Endodermal cell (in vitro differentiated cells): Measurements from ENCODE around the gene BIRC6. TPM values are rescaled to one million over a fixed set of nuclear protein-coding genes. Genes with fewer than 3 reads are reported as not detected.
"Not testable (repeated sequence)": the region's sequence is repeated elsewhere in the genome, so short reads cannot be mapped to it uniquely, and the experiment has no call there.

Source experiments
- DNase-seq: peaks from one replicate; pipeline ENCODE4 v3.0.0-alpha.2; 2017
- H3K27ac ChIP-seq: 2 replicates; pipeline ENCODE4 v1.5.1; 2013; ENCODE audit warnings: mild to moderate bottlenecking, low read depth, low read length, moderate library complexity
- H3K27me3 ChIP-seq: 2 replicates; pipeline ENCODE4 v1.6.1; 2013; ENCODE audit warnings: mild to moderate bottlenecking, low read length, moderate library complexity; ENCODE audit not compliant: insufficient read depth, control insufficient read depth, poor library complexity, severe bottlenecking
- H3K36me3 ChIP-seq: 2 replicates; pipeline ENCODE4 v1.7.0; 2013; ENCODE audit warnings: mild to moderate bottlenecking, low read length, moderate library complexity; ENCODE audit not compliant: control insufficient read depth, insufficient read depth
- H3K4me1 ChIP-seq: one replicate; pipeline ENCODE4 v1.7.0; 2013; ENCODE audit warnings: low read length; ENCODE audit not compliant: control insufficient read depth, insufficient read depth
- H3K4me3 ChIP-seq: 2 replicates; pipeline ENCODE4 v1.5.1; 2013; ENCODE audit warnings: mild to moderate bottlenecking, low read length, moderate library complexity
- H3K9ac ChIP-seq: 2 replicates; pipeline ENCODE4 v1.6.1; 2013; ENCODE audit warnings: mild to moderate bottlenecking, low read length, moderate library complexity; ENCODE audit not compliant: poor library complexity, severe bottlenecking; ENCODE audit errors: extremely low read depth
- H3K9me3 ChIP-seq: 2 replicates; pipeline ENCODE4 v1.6.1; 2013; ENCODE audit warnings: mild to moderate bottlenecking, low read length, moderate library complexity; ENCODE audit not compliant: control insufficient read depth
- H3K27ac Mint-ChIP-seq: 2 replicates; pipeline ENCODE4 v1.8.0; 2020; ENCODE audit warnings: mixed read lengths
- H3K27me3 Mint-ChIP-seq: 2 replicates; pipeline ENCODE4 v1.8.0; 2021; ENCODE audit warnings: mild to moderate bottlenecking, mixed read lengths; ENCODE audit not compliant: insufficient read depth
- H3K36me3 Mint-ChIP-seq: 2 replicates; pipeline ENCODE4 v1.8.0; 2020; ENCODE audit warnings: low read depth, mixed read lengths
- H3K4me1 Mint-ChIP-seq: 2 replicates; pipeline ENCODE4 v1.8.0; 2020; ENCODE audit warnings: mixed read lengths
- H3K4me3 Mint-ChIP-seq: 2 replicates; pipeline ENCODE4 v1.8.0; 2020; ENCODE audit warnings: mild to moderate bottlenecking, moderate library complexity, mixed read lengths
- H3K9me3 Mint-ChIP-seq: 2 replicates; pipeline ENCODE4 v1.8.0; 2020; ENCODE audit warnings: mild to moderate bottlenecking, mixed read lengths
- WGBS, 2 experiments: methylation state at CpG; one replicate each; pipeline versions ENCODE4 v1.1.5 to v1.1.7; 2013; ENCODE audit warnings: missing lambda C conversion rate in 2 of 2, mixed read lengths in 1 of 2; ENCODE audit not compliant: insufficient coverage in 1 of 2, insufficient read length in 1 of 2; 5-methylcytosine and 5-hydroxymethylcytosine counted together
- total RNA-seq, 2 donors: library from RNA; stranded (reverse); fragmentation: NEBNext Ultra II Directional in 1 of 2; extraction: Animal tissue kit (Norgen Biotek cat#: 25700) in 1 of 2; gene quantifications; 2 replicates in 1 of 2; 3 replicates in 1 of 2; pipeline ENCODE4 v1.2.1, GENCODE V29; 2021
- TF ChIP-seq, protein P1 (sequence below): fragments of 200-600 bp; sonication (generic); conservative IDR thresholded peaks from 2 replicates; pipeline ENCODE4 v1.5.0; 2021; ENCODE audit warnings: antibody characterized with exemption, mild to moderate bottlenecking

BIRC6 gene
- total RNA-seq, 2 donors from 2014 or later, result 84.6 to 111 TPM

DNA sequence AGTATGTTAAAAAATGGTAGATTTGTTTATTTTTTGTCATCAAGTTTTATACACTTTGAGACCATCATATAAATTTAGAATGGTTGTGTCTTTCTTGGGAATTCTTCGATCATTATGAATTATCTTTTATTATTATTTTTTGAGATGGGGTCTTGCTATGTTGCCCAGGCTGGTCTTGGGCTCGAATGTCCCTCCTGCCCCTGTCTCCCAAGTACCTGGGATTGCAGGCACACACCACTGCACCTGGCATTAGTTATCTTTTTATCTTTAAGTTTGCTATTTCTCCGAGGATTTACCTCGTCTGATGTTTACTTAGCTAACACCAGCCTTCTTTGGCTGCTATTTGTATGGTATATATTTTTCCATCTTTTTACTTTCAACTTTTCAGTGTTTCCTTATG, 100.0 kb downstream of the BIRC6 start:
- WGBS, 2 experiments, result 100% methylated on average over 1 of the region's 4 CpGs; no CpG with 5 or more reads in 1 of the 2 experiments
- H3K9me3 Mint-ChIP-seq, result no peaks in the 10 kb centered on the region
- no peaks in the 10 kb centered on the region for H3K27me3 Mint-ChIP-seq
- H3K4me1 Mint-ChIP-seq, result peaks cover 11% of the 10 kb centered on the region
- H3K9me3 ChIP-seq, result no peaks in the 10 kb centered on the region
- H3K4me3 ChIP-seq, result no peak overlapping the region
- no peak overlapping the region for H3K27ac ChIP-seq
- peaks cover 3% of the 10 kb centered on the region for H3K4me1 ChIP-seq
- peaks cover 33% of the 10 kb centered on the region for H3K36me3 ChIP-seq
- no peak overlapping the region for H3K4me3 Mint-ChIP-seq
- DNase-seq, result no peak
- H3K36me3 Mint-ChIP-seq, result peaks cover 27% of the 10 kb centered on the region
- no peak overlapping the region for H3K9ac ChIP-seq
- H3K27ac Mint-ChIP-seq, result no peak overlapping the region
- TF ChIP-seq, protein P1, sequence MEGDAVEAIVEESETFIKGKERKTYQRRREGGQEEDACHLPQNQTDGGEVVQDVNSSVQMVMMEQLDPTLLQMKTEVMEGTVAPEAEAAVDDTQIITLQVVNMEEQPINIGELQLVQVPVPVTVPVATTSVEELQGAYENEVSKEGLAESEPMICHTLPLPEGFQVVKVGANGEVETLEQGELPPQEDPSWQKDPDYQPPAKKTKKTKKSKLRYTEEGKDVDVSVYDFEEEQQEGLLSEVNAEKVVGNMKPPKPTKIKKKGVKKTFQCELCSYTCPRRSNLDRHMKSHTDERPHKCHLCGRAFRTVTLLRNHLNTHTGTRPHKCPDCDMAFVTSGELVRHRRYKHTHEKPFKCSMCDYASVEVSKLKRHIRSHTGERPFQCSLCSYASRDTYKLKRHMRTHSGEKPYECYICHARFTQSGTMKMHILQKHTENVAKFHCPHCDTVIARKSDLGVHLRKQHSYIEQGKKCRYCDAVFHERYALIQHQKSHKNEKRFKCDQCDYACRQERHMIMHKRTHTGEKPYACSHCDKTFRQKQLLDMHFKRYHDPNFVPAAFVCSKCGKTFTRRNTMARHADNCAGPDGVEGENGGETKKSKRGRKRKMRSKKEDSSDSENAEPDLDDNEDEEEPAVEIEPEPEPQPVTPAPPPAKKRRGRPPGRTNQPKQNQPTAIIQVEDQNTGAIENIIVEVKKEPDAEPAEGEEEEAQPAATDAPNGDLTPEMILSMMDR, result no peak
- no peaks in the 10 kb centered on the region for H3K27me3 ChIP-seq

DNA sequence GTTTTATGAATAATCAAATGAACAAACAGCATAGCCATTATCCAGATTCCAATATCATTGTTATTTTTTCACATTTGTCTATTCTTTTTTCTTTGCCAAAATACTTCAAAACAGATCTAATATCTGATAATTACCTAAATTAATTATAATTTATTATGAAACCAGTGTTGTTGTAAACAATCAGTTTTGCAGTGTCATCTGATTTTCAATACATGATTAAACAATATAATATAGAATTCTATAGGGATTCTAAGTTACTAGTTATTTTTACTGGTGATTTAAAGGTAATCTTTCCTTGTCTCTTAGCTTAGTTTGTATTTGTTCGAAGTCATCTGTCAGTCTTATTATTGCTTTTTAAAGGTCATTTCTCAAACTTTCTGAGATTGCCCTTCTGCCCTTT, 101.0 kb downstream of the BIRC6 start:
- peaks cover 11% of the 10 kb centered on the region for H3K4me1 Mint-ChIP-seq
- 89% methylated on average over 1 of the region's 1 CpG; no CpG with 5 or more reads in 1 of the 2 experiments for WGBS, 2 experiments

DNA sequence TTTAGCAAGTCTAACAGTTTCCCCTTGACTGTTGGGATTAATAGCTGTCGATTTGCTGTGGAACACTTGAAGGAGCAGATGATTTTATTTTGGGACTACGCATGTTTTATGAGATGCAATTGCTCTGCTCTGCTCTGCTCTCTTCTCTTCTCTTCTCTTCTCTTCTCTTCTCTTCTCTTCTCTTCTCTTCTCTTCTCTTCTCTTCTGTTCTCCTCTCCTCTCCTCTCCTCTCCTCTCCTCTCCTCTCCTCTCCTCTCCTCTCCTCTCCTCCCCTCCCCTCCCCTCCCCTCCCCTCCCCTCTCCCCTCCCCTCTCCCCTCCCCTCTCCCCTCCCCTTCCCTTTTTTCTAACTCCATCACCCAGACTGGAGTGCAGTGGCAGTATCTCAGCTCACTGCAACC, 104.0 kb downstream of the BIRC6 start:
- H3K4me1 Mint-ChIP-seq, result peaks cover 11% of the 10 kb centered on the region
- not testable (repeated sequence) for H3K4me1 ChIP-seq, H3K27ac Mint-ChIP-seq, H3K9me3 ChIP-seq, DNase-seq, H3K9ac ChIP-seq, H3K4me3 Mint-ChIP-seq, H3K4me3 ChIP-seq, H3K27me3 ChIP-seq, H3K9me3 Mint-ChIP-seq, H3K27ac ChIP-seq, H3K27me3 Mint-ChIP-seq
- 96% methylated on average over 2 of the region's 2 CpGs; no CpG with 5 or more reads in 1 of the 2 experiments for WGBS, 2 experiments
- peaks cover 47% of the 10 kb centered on the region for H3K36me3 Mint-ChIP-seq
- H3K36me3 ChIP-seq, result peaks cover 50% of the 10 kb centered on the region

More for the DNA sequence above, 101.0 kb downstream of the BIRC6 start:
- Histone ChIP-seq H3K27ac (no peak overlapping the region), H3K4me1 (peaks cover 3% of the 10 kb centered on the region), H3K9ac (no peak overlapping the region), H3K9me3 (no peaks in the 10 kb centered on the region), H3K36me3 (peaks cover 40% of the 10 kb centered on the region), H3K27me3 (no peaks in the 10 kb centered on the region), H3K4me3 (peak overlapping the region; percentile 32)
- H3K27ac Mint-ChIP-seq, result no peak overlapping the region
- no peak overlapping the region for H3K4me3 Mint-ChIP-seq
- no peak for DNase-seq
- no peaks in the 10 kb centered on the region for H3K27me3 Mint-ChIP-seq
- peaks cover 31% of the 10 kb centered on the region for H3K36me3 Mint-ChIP-seq
- TF ChIP-seq, protein P1, result no peak
- no peaks in the 10 kb centered on the region for H3K9me3 Mint-ChIP-seq

DNA sequence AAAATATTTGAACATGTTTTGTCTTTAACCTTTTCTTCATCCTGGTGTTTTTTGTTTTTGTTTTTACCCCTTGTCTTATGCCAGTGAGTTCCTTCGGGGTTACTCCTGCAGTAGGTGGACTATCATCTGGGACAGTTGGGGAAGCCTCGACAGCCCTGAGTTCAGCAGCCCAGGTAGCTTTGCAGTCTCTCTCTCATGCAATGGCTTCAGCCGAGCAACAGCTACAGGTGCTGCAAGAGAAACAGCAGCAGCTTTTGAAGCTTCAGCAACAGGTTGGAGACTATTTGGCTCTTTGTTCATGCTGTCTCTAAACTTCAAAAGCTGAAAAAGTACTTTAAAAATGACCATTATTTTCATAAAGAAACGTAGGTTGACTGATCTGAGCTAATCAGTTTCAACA, 106.3 kb downstream of the BIRC6 start:
- H3K27ac Mint-ChIP-seq, result no peak overlapping the region
- Histone ChIP-seq H3K27ac (no peak overlapping the region), H3K4me3 (no peak overlapping the region), H3K9ac (no peak overlapping the region), H3K9me3 (peaks cover 4% of the 10 kb centered on the region), H3K4me1 (peaks cover 3% of the 10 kb centered on the region), H3K27me3 (no peaks in the 10 kb centered on the region), H3K36me3 (peaks cover 59% of the 10 kb centered on the region)
- WGBS, 2 experiments, result 97 to 100% methylated on average over 2 to 4 of the region's 4 CpGs
- no peaks in the 10 kb centered on the region for H3K27me3 Mint-ChIP-seq
- peaks cover 51% of the 10 kb centered on the region for H3K36me3 Mint-ChIP-seq
- H3K4me3 Mint-ChIP-seq, result no peak overlapping the region
- H3K9me3 Mint-ChIP-seq, result no peaks in the 10 kb centered on the region
- TF ChIP-seq, protein P1, result no peak
- no peak for DNase-seq
- H3K4me1 Mint-ChIP-seq, result peaks cover 7% of the 10 kb centered on the region
